Glutamatergic neuron (in vitro differentiated cells): ENCODE data around the gene QSOX1. TPM values are rescaled to one million over a fixed set of nuclear protein-coding genes. Genes with fewer than 3 reads are reported as not detected.

Experiments used
- DNase-seq: peaks from one replicate; pipeline ENCODE4 v3.0.0; 2022
- H3K27ac Mint-ChIP-seq: one replicate; pipeline ENCODE4 v1.8.0; 2020; ENCODE audit warnings: mild to moderate bottlenecking, mixed read lengths, inconsistent platforms; ENCODE audit not compliant: unreplicated experiment
- H3K27me3 Mint-ChIP-seq: one replicate; pipeline ENCODE4 v1.8.0; 2020; ENCODE audit warnings: mild to moderate bottlenecking, moderate library complexity, mixed read lengths, inconsistent platforms; ENCODE audit not compliant: unreplicated experiment
- H3K36me3 Mint-ChIP-seq: one replicate; pipeline ENCODE4 v1.8.0; 2020; ENCODE audit warnings: mild to moderate bottlenecking, mixed read lengths, inconsistent platforms; ENCODE audit not compliant: unreplicated experiment
- H3K4me1 Mint-ChIP-seq: one replicate; pipeline ENCODE4 v1.8.0; 2020; ENCODE audit warnings: mild to moderate bottlenecking, low read depth, mixed read lengths, inconsistent platforms; ENCODE audit not compliant: unreplicated experiment
- H3K4me3 Mint-ChIP-seq: one replicate; pipeline ENCODE4 v1.8.0; 2020; ENCODE audit warnings: mild to moderate bottlenecking, mixed read lengths, inconsistent platforms; ENCODE audit not compliant: unreplicated experiment
- H3K9me3 Mint-ChIP-seq: one replicate; pipeline ENCODE4 v1.8.0; 2020; ENCODE audit warnings: mild to moderate bottlenecking, moderate library complexity, mixed read lengths, inconsistent platforms; ENCODE audit not compliant: unreplicated experiment
- total RNA-seq: library from RNA; stranded (reverse); fragmentation: NEBNext Ultra II Directional; extraction: Animal tissue kit (Norgen Biotek cat#: 25700); gene quantifications from one replicate; pipeline ENCODE4 v1.2.1, GENCODE V29; 2021; ENCODE audit not compliant: unreplicated experiment
- TF ChIP-seq, protein P1 (sequence below): fragments of 200-600 bp; sonication (generic); IDR thresholded peaks from one replicate; pipeline ENCODE4 v1.5.0; 2021; ENCODE audit not compliant: partially characterized antibody, unreplicated experiment

Gene QSOX1
- total RNA-seq, 1 donor from 2014 or later = 46.1 TPM

DNA sequence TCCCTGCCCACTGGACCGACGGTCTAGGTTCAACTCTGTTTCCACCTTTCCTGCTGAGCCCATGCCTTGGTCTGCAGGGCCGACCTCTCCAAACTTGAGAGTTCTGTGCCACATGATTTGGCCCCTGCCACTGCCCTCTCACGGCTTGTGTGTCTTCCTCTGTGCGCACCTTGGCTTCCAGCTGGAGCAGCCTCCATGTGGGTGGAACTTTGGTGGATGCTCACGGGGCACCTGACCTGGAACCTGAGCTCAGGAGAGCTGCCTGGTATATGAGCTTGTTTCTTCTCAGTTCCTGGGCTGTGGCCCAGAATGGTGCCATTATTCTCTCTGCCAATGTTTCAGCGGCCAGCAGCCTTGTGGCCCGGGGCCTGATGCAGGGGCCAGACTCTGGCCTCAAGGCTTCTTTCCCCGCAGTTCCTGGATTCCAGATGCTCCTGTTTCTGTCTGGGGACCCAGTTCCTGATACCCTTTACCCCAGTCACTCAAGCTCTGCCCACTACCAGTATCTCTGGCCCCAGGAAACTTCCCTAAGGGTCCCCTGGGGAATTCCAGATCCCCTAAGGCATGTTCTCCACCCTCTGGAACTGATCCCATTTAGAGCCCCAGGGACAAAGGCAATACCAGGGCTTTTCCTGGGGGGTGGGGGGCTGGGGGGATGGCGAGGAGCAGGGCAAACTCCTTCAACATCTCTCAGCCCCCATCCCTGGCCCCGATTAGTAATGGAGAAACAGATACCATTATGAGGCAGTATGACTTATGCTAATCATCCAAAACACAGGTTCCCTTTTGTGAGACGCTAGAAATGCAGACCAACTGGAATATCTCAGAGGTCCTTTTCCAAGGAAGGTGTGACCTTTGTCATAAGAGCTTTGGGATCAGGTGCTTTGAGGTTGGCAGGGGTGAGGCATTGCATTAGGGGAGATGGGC, 11.1 kb downstream of the QSOX1 start:
- DNase-seq = no peak
- Mint-ChIP-seq H3K4me1 (peaks cover 25% of the 10 kb centered on the region), H3K27ac (no peak overlapping the region), H3K36me3 (peaks cover 9% of the 10 kb centered on the region), H3K9me3 (peaks cover 3% of the 10 kb centered on the region), H3K27me3 (peaks cover 11% of the 10 kb centered on the region), H3K4me3 (no peak overlapping the region)
- TF ChIP-seq, protein P1, sequence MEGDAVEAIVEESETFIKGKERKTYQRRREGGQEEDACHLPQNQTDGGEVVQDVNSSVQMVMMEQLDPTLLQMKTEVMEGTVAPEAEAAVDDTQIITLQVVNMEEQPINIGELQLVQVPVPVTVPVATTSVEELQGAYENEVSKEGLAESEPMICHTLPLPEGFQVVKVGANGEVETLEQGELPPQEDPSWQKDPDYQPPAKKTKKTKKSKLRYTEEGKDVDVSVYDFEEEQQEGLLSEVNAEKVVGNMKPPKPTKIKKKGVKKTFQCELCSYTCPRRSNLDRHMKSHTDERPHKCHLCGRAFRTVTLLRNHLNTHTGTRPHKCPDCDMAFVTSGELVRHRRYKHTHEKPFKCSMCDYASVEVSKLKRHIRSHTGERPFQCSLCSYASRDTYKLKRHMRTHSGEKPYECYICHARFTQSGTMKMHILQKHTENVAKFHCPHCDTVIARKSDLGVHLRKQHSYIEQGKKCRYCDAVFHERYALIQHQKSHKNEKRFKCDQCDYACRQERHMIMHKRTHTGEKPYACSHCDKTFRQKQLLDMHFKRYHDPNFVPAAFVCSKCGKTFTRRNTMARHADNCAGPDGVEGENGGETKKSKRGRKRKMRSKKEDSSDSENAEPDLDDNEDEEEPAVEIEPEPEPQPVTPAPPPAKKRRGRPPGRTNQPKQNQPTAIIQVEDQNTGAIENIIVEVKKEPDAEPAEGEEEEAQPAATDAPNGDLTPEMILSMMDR = no peak

- TF ChIP-seq, protein P1 = no peak
- peaks cover 11% of the 10 kb centered on the region for H3K36me3 Mint-ChIP-seq
- no peak for DNase-seq
- H3K27ac Mint-ChIP-seq = no peak overlapping the region
- no peak overlapping the region for H3K4me3 Mint-ChIP-seq
- peaks cover 15% of the 10 kb centered on the region for H3K27me3 Mint-ChIP-seq
- peaks cover 28% of the 10 kb centered on the region for H3K4me1 Mint-ChIP-seq
- H3K9me3 Mint-ChIP-seq = peaks cover 5% of the 10 kb centered on the region
Observed at GRCh38 chr1:180166436-180166800, 11.7 kb downstream of the QSOX1 start.

- Mint-ChIP-seq H3K27me3 (peaks cover 18% of the 10 kb centered on the region), H3K4me1 (peaks cover 35% of the 10 kb centered on the region), H3K27ac (no peak overlapping the region)
Observed at GRCh38 chr1:180167021-180167701, 12.5 kb downstream of the QSOX1 start.

GRCh38 chr1:180167721-180168467, 13.2 kb downstream of the QSOX1 start:
- Mint-ChIP-seq H3K36me3 (peaks cover 13% of the 10 kb centered on the region), H3K4me3 (no peak overlapping the region), H3K9me3 (peaks cover 5% of the 10 kb centered on the region), H3K4me1 (peaks cover 36% of the 10 kb centered on the region), H3K27me3 (peaks cover 18% of the 10 kb centered on the region), H3K27ac (no peak overlapping the region)
- TF ChIP-seq, protein P1 = no peak
- DNase-seq = no peak

More at GRCh38 chr1:180167021-180167701, 12.5 kb downstream of the QSOX1 start:
- TF ChIP-seq, protein P1 = no peak
- peaks cover 5% of the 10 kb centered on the region for H3K9me3 Mint-ChIP-seq
- no peak overlapping the region for H3K4me3 Mint-ChIP-seq
- DNase-seq = no peak
- H3K36me3 Mint-ChIP-seq = peaks cover 13% of the 10 kb centered on the region
